Glutamatergic neuron (in vitro differentiated cells): ENCODE data around the gene SEMA7A. TPM values are rescaled to one million over a fixed set of nuclear protein-coding genes. Genes with fewer than 3 reads are reported as not detected.

Source experiments
- DNase-seq: peaks from one replicate; pipeline ENCODE4 v3.0.0; 2022
- H3K27ac Mint-ChIP-seq: one replicate; pipeline ENCODE4 v1.8.0; 2020; ENCODE audit warnings: mild to moderate bottlenecking, mixed read lengths, inconsistent platforms; ENCODE audit not compliant: unreplicated experiment
- H3K27me3 Mint-ChIP-seq: one replicate; pipeline ENCODE4 v1.8.0; 2020; ENCODE audit warnings: mild to moderate bottlenecking, moderate library complexity, mixed read lengths, inconsistent platforms; ENCODE audit not compliant: unreplicated experiment
- H3K36me3 Mint-ChIP-seq: one replicate; pipeline ENCODE4 v1.8.0; 2020; ENCODE audit warnings: mild to moderate bottlenecking, mixed read lengths, inconsistent platforms; ENCODE audit not compliant: unreplicated experiment
- H3K4me1 Mint-ChIP-seq: one replicate; pipeline ENCODE4 v1.8.0; 2020; ENCODE audit warnings: mild to moderate bottlenecking, low read depth, mixed read lengths, inconsistent platforms; ENCODE audit not compliant: unreplicated experiment
- H3K4me3 Mint-ChIP-seq: one replicate; pipeline ENCODE4 v1.8.0; 2020; ENCODE audit warnings: mild to moderate bottlenecking, mixed read lengths, inconsistent platforms; ENCODE audit not compliant: unreplicated experiment
- H3K9me3 Mint-ChIP-seq: one replicate; pipeline ENCODE4 v1.8.0; 2020; ENCODE audit warnings: mild to moderate bottlenecking, moderate library complexity, mixed read lengths, inconsistent platforms; ENCODE audit not compliant: unreplicated experiment
- total RNA-seq: library from RNA; stranded (reverse); fragmentation: NEBNext Ultra II Directional; extraction: Animal tissue kit (Norgen Biotek cat#: 25700); gene quantifications from one replicate; pipeline ENCODE4 v1.2.1, GENCODE V29; 2021; ENCODE audit not compliant: unreplicated experiment
- TF ChIP-seq, protein P1 (sequence below): fragments of 200-600 bp; sonication (generic); IDR thresholded peaks from one replicate; pipeline ENCODE4 v1.5.0; 2021; ENCODE audit not compliant: partially characterized antibody, unreplicated experiment

The SEMA7A gene
- total RNA-seq, 1 donor from 2014 or later = 16.2 TPM

- Mint-ChIP-seq H3K4me3 (no peak overlapping the region), H3K27ac (no peak overlapping the region), H3K36me3 (no peaks in the 10 kb centered on the region), H3K4me1 (peaks cover 6% of the 10 kb centered on the region), H3K27me3 (peaks cover 6% of the 10 kb centered on the region), H3K9me3 (peaks cover 1% of the 10 kb centered on the region)
- TF ChIP-seq, protein P1, sequence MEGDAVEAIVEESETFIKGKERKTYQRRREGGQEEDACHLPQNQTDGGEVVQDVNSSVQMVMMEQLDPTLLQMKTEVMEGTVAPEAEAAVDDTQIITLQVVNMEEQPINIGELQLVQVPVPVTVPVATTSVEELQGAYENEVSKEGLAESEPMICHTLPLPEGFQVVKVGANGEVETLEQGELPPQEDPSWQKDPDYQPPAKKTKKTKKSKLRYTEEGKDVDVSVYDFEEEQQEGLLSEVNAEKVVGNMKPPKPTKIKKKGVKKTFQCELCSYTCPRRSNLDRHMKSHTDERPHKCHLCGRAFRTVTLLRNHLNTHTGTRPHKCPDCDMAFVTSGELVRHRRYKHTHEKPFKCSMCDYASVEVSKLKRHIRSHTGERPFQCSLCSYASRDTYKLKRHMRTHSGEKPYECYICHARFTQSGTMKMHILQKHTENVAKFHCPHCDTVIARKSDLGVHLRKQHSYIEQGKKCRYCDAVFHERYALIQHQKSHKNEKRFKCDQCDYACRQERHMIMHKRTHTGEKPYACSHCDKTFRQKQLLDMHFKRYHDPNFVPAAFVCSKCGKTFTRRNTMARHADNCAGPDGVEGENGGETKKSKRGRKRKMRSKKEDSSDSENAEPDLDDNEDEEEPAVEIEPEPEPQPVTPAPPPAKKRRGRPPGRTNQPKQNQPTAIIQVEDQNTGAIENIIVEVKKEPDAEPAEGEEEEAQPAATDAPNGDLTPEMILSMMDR = no peak
- no peak for DNase-seq
Measured at GRCh38 chr15:74387621-74388362, 46.0 kb downstream of the SEMA7A start.

DNA sequence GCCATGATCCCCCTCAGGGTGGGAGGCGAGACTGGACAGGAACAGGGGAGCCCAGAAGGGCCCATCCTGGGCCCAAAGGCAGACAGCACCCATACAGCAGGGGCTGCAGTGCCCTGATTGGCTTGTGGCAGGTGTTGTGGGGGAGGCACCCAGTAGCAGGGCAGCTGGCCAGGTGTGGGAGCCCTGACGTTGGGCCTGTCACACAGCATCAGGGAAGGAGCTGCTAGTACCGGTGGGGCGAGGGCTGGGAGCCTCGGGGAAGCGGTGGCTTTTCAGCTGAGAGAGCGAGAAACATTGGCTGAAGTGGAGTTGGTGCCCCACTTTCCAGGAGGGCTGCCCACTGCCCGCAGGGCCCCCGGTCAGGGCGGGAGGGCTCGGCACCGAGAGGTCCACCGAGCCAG lies 46.6 kb downstream of the SEMA7A start:
- TF ChIP-seq, protein P1 = no peak
- Mint-ChIP-seq H3K4me3 (no peak overlapping the region), H3K27ac (no peak overlapping the region), H3K27me3 (peaks cover 5% of the 10 kb centered on the region), H3K4me1 (peaks cover 6% of the 10 kb centered on the region), H3K9me3 (no peaks in the 10 kb centered on the region), H3K36me3 (no peaks in the 10 kb centered on the region)
- DNase-seq = no peak

DNA sequence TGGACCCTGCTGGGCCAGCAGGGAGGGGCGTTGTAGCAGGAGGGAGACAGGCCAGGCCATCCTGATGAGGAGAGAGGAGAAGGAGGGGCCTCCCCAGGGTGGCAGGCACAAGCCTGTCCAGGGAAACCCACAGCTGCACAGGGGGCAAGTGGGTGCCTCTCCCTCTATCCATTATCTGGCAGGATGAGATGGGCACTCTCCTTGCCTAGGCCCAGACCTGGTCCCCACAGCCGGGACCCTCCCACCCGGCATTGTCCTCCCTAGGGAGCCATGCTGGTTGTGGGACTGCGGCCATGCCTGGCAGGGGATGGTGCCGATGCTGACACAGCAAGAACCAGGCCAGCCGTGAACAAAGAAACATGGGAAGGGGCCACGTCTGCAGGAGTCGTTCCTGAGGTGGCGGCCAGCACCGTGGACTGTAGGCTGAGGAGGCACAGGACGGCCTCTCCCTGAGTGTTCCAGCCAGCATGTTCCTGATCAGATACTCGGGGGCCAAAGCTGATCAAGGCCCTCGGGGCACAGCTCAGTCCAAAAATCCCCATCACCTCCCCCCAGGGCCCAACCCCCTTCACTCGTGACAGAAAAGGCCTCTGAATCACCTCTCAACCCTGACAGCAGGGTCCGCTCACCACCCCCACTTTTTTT lies 47.1 kb downstream of the SEMA7A start:
- DNase-seq = no peak
- TF ChIP-seq, protein P1 = no peak
- Mint-ChIP-seq H3K36me3 (no peaks in the 10 kb centered on the region), H3K9me3 (no peaks in the 10 kb centered on the region), H3K4me1 (peaks cover 6% of the 10 kb centered on the region), H3K4me3 (no peak overlapping the region), H3K27ac (no peak overlapping the region), H3K27me3 (peaks cover 5% of the 10 kb centered on the region)

DNA sequence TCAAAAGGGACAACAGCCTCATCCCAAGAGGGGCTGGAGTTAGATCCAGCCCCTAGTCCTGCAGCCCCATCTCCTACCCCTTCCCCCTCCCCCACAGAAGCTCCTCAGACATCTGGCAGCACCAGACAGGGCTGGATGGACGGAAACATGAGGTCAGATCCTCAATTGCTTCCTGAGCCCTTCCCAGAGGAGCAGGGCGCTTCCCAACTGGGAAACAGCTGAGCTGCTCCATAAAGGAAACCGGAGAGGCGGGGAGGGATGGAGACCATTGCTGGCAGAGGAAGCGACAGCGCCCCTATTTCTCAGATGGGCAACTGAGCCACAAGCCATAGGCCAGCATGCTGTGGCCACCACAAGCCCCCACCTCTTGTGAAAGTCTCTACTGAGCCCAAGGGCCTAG lies 48.0 kb downstream of the SEMA7A start:
- peaks cover 5% of the 10 kb centered on the region for H3K27me3 Mint-ChIP-seq
- DNase-seq = no peak
- TF ChIP-seq, protein P1 = no peak
- H3K27ac Mint-ChIP-seq = no peak overlapping the region
- no peak overlapping the region for H3K4me3 Mint-ChIP-seq
- H3K9me3 Mint-ChIP-seq = no peaks in the 10 kb centered on the region
- peaks cover 6% of the 10 kb centered on the region for H3K4me1 Mint-ChIP-seq
- H3K36me3 Mint-ChIP-seq = no peaks in the 10 kb centered on the region
